HL-60 (cell line): ENCODE measurements around the gene FADS6.

Experiments used
- GABPA ChIP-seq: IDR thresholded peaks from 2 replicates; pipeline ENCODE4 v1.6.1; 2012; ENCODE audit warnings: low read depth
- POLR2AphosphoS5 ChIP-seq: IDR thresholded peaks from 2 replicates; pipeline ENCODE4 v1.6.1; 2012; ENCODE audit warnings: low read depth
- REST ChIP-seq: IDR thresholded peaks from 2 replicates; pipeline ENCODE4 v1.6.1; 2012; ENCODE audit warnings: low read depth; ENCODE audit not compliant: insufficient replicate concordance
- TF ChIP-seq, protein P1 (sequence below): IDR thresholded peaks from one replicate; pipeline ENCODE4 v1.5.1; 2011; ENCODE audit warnings: low read length, control low read depth, inconsistent platforms; ENCODE audit not compliant: insufficient read depth

- TF ChIP-seq POLR2AphosphoS5 (no peak), GABPA (no peak), REST (no peak)
- TF ChIP-seq, protein P1, sequence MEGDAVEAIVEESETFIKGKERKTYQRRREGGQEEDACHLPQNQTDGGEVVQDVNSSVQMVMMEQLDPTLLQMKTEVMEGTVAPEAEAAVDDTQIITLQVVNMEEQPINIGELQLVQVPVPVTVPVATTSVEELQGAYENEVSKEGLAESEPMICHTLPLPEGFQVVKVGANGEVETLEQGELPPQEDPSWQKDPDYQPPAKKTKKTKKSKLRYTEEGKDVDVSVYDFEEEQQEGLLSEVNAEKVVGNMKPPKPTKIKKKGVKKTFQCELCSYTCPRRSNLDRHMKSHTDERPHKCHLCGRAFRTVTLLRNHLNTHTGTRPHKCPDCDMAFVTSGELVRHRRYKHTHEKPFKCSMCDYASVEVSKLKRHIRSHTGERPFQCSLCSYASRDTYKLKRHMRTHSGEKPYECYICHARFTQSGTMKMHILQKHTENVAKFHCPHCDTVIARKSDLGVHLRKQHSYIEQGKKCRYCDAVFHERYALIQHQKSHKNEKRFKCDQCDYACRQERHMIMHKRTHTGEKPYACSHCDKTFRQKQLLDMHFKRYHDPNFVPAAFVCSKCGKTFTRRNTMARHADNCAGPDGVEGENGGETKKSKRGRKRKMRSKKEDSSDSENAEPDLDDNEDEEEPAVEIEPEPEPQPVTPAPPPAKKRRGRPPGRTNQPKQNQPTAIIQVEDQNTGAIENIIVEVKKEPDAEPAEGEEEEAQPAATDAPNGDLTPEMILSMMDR = no peak
These were observed 43.1 kb downstream of the FADS6 start for GRCh38 chr17:74850310-74850709.
